Keratinocyte (primary cell): ENCODE measurements around the gene TSACC. TPM values are rescaled to one million over a fixed set of nuclear protein-coding genes. Genes with fewer than 3 reads are reported as not detected.
A peak's percentile ranks its signal among the peaks of the same experiment; 100 is the strongest.

Experiments used
- DNase-seq: peaks from one replicate; pipeline ENCODE4 v3.0.0-alpha.2; 2011; ENCODE audit warnings: low read depth, missing footprints, low spot score
- FAIRE-seq: peaks from 2 replicates; lab custom pipeline; 2011; peaks lifted over from hg19 to GRCh38; lab: Jason Lieb, UNC
- H2AFZ ChIP-seq: 2 replicates; pipeline ENCODE4 v1.6.0; 2012; ENCODE audit warnings: low read length, control low read depth, inconsistent platforms; ENCODE audit not compliant: control insufficient read depth
- H3K27ac ChIP-seq: 2 replicates; pipeline ENCODE4 v1.5.1; 2011; ENCODE audit warnings: low read length; ENCODE audit not compliant: control insufficient read depth, insufficient read depth
- H3K27me3 ChIP-seq: 3 replicates; pipeline ENCODE4 v1.6.0; 2011; ENCODE audit warnings: low read length; ENCODE audit not compliant: control insufficient read depth, insufficient read depth; ENCODE audit errors: extremely low read depth
- H3K36me3 ChIP-seq, 2 experiments: 2 replicates in 1 of 2; 3 replicates in 1 of 2; pipeline ENCODE4 v1.5.1; 2011; ENCODE audit warnings: low read length in 2 of 2, mild to moderate bottlenecking in 1 of 2; ENCODE audit not compliant: control insufficient read depth in 2 of 2, insufficient read depth in 2 of 2; ENCODE audit errors: extremely low read depth in 1 of 2
- H3K4me1 ChIP-seq: 3 replicates; pipeline ENCODE4 v1.5.1; 2011; ENCODE audit warnings: low read length; ENCODE audit not compliant: control insufficient read depth, insufficient read depth; ENCODE audit errors: extremely low read depth
- H3K4me2 ChIP-seq: 3 replicates; pipeline ENCODE4 v1.6.0; 2011; ENCODE audit warnings: low read depth, low read length; ENCODE audit not compliant: control insufficient read depth, insufficient read depth; ENCODE audit errors: extremely low read depth
- H3K4me3 ChIP-seq, 3 experiments: fragments of 200-600 bp in 1 of 3; sonication (generic) in 1 of 3; 2 replicates in 2 of 3; 3 replicates in 1 of 3; pipeline ENCODE4 v1.5.1; 2011 to 2016; ENCODE audit warnings: low read length in 3 of 3, mild to moderate bottlenecking in 3 of 3, control low read depth in 2 of 3, inconsistent platforms in 1 of 3, low read depth in 1 of 3, mixed read lengths in 1 of 3, mixed run types in 1 of 3, moderate library complexity in 1 of 3; ENCODE audit not compliant: control insufficient read depth in 2 of 3, insufficient read depth in 2 of 3; ENCODE audit errors: extremely low read depth in 1 of 3
- H3K79me2 ChIP-seq: 2 replicates; pipeline ENCODE4 v1.6.0; 2012; ENCODE audit warnings: low read length; ENCODE audit not compliant: control insufficient read depth, insufficient read depth
- H3K9ac ChIP-seq: 3 replicates; pipeline ENCODE4 v1.6.0; 2011; ENCODE audit warnings: low read length; ENCODE audit not compliant: control insufficient read depth, insufficient read depth; ENCODE audit errors: extremely low read depth
- H3K9me1 ChIP-seq: 3 replicates; pipeline ENCODE4 v1.6.0; 2011; ENCODE audit warnings: low read length; ENCODE audit not compliant: control insufficient read depth, insufficient read depth; ENCODE audit errors: extremely low read depth
- H3K9me3 ChIP-seq: 2 replicates; pipeline ENCODE4 v1.5.1; 2012; ENCODE audit warnings: low read depth, low read length; ENCODE audit not compliant: control insufficient read depth
- H4K20me1 ChIP-seq: 3 replicates; pipeline ENCODE4 v1.6.0; 2011; ENCODE audit warnings: low read length; ENCODE audit not compliant: control insufficient read depth, insufficient read depth; ENCODE audit errors: extremely low read depth
- EZH2 ChIP-seq: IDR thresholded peaks from one replicate; pipeline ENCODE4 v1.6.1; 2012; ENCODE audit warnings: inconsistent platforms, mild to moderate bottlenecking, low read length, moderate library complexity
- dilution Hi-C: fragments of 300-500 bp; cut with MboI; formaldehyde crosslinking; loops from one replicate; pipeline ENCODE4 v1.7.0; 2020; ENCODE audit warnings: low sequenced_read_pairs; ENCODE audit not compliant: extremely low pct_ligation_motif_present
- polyA plus RNA-seq, 5 experiments: library from polyadenylated mRNA; depleted of rRNA in 3 of 5; stranded (reverse) in 3 of 5; stranded (forward) in 1 of 5; unstranded in 1 of 5; fragments of >200 nt; gene quantifications; 1 replicate in 1 of 5; 2 replicates in 3 of 5; 3 replicates in 1 of 5; pipeline versions ENCODE4 v1.2.1 to v1.2.3, GENCODE V29; 2011 to 2012; ENCODE audit warnings: missing spikeins in 2 of 5, low read depth in 1 of 5, low replicate concordance in 1 of 5
- TF ChIP-seq, protein P1 (sequence below), 3 experiments: IDR thresholded peaks in 1 of 3; conservative IDR thresholded peaks in 1 of 3; optimal IDR thresholded peaks in 1 of 3; 2 replicates in 2 of 3; 3 replicates in 1 of 3; pipeline versions ENCODE3 to v1.5.1; 2011; ENCODE audit warnings: low read length in 3 of 3, mild to moderate bottlenecking in 3 of 3, moderate library complexity in 2 of 3, control low read depth in 1 of 3, inconsistent platforms in 1 of 3; ENCODE audit not compliant: insufficient read depth in 2 of 3; ENCODE audit errors: extremely low read depth in 1 of 3

TSACC gene
- polyA plus RNA-seq, 1 donor (not counting 4 experiments of a cell fraction or from before 2014, with no cell fraction given), result 2.5 TPM

DNA sequence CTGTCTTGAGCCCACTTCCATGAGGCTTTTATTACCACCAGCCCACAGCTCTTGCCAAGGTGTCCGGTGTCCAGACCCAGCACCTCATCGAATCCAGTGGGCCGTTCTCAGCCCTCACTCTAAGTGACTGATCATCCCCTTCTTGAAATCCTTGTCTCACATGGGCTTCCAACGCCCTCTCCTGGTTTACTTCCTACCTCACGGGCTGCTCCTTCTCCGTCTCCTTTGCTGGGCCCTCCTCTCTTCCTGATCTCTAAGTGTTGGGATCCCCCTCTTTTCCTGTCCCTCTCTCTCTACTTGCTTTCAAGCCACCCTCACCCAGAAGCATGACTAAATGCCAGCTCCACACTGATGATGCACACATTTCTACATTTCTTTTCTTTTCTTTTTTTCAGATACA, 21.6 kb downstream of the TSACC start:
- H4K20me1 ChIP-seq, result no peaks in the 10 kb centered on the region
- TF ChIP-seq, protein P1, sequence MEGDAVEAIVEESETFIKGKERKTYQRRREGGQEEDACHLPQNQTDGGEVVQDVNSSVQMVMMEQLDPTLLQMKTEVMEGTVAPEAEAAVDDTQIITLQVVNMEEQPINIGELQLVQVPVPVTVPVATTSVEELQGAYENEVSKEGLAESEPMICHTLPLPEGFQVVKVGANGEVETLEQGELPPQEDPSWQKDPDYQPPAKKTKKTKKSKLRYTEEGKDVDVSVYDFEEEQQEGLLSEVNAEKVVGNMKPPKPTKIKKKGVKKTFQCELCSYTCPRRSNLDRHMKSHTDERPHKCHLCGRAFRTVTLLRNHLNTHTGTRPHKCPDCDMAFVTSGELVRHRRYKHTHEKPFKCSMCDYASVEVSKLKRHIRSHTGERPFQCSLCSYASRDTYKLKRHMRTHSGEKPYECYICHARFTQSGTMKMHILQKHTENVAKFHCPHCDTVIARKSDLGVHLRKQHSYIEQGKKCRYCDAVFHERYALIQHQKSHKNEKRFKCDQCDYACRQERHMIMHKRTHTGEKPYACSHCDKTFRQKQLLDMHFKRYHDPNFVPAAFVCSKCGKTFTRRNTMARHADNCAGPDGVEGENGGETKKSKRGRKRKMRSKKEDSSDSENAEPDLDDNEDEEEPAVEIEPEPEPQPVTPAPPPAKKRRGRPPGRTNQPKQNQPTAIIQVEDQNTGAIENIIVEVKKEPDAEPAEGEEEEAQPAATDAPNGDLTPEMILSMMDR (optimal IDR thresholded peaks at IDR 0.05 in 1 of 3, IDR thresholded peaks at IDR 0.05 in 1 of 3, conservative IDR thresholded peaks at IDR 0.05 in 1 of 3; ENCODE audit: extremely low read depth in 1 of 3, insufficient read depth in 2 of 3, low read length in 3 of 3), result peak; percentile 2 to 40 (median 15)
- TF ChIP-seq EZH2, result no peak
- peaks cover 5% of the 10 kb centered on the region for H3K4me1 ChIP-seq
- H3K27me3 ChIP-seq, result peaks cover 6% of the 10 kb centered on the region
- no peak overlapping the region for H3K27ac ChIP-seq
- no peaks in the 10 kb centered on the region for H3K36me3 ChIP-seq
- FAIRE-seq (no peak), DNase-seq (no peak)
- dilution Hi-C loops, result no loop called here
- H3K9me3 ChIP-seq, result no peaks in the 10 kb centered on the region
- no peaks in the 10 kb centered on the region for H3K79me2 ChIP-seq
- H3K4me3 ChIP-seq, result no peak overlapping the region
- H2AFZ ChIP-seq, result no peak overlapping the region
- no peak overlapping the region for H3K9ac ChIP-seq
- H3K4me2 ChIP-seq, result no peak overlapping the region
- no peaks in the 10 kb centered on the region for H3K9me1 ChIP-seq

DNA sequence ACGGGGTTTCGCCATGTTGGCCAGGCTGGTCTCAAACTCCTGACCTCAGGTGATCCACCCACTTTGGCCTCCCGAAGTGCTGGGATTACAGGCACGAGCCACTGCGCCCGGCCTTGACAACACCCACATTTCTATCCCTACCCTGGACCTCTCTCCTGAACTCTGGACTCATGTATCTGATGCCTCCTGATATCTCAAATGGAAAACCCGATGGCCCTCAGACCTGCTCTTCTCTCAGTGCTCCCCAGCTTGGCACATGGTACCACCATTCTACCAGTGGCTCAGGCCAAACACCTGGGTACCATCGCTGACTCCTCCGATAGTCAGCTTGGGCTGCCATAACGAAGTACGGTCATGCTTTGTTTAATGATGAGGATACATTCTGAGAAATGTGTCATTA, 22.2 kb downstream of the TSACC start:
- Histone ChIP-seq H3K4me2 (no peak overlapping the region), H2AFZ (no peak overlapping the region), H3K9me1 (no peaks in the 10 kb centered on the region), H3K4me1 (peaks cover 5% of the 10 kb centered on the region), H3K79me2 (no peaks in the 10 kb centered on the region), H3K9ac (no peak overlapping the region), H3K27ac (no peak overlapping the region), H3K36me3 (no peaks in the 10 kb centered on the region), H3K9me3 (no peaks in the 10 kb centered on the region), H3K27me3 (peaks cover 11% of the 10 kb centered on the region), H3K4me3 (no peak overlapping the region), H4K20me1 (no peaks in the 10 kb centered on the region)
- dilution Hi-C loops, result no loop called here
- no peak for DNase-seq
- no peak for FAIRE-seq
- TF ChIP-seq, protein P1 (optimal IDR thresholded peaks at IDR 0.05 in 1 of 3, IDR thresholded peaks at IDR 0.05 in 1 of 3, conservative IDR thresholded peaks at IDR 0.05 in 1 of 3; ENCODE audit: extremely low read depth in 1 of 3, insufficient read depth in 2 of 3, low read length in 3 of 3), result no peak
- no peak for TF ChIP-seq EZH2
